PC-3 (cell line): Measurements from ENCODE around the gene RBM20.

Source experiments
- EZH2 ChIP-seq: fragments of 300-600 bp; sonication (generic); IDR thresholded peaks from one replicate; pipeline ENCODE4 v1.6.1; 2017; ENCODE audit warnings: antibody characterized with exemption, mild to moderate bottlenecking, low read length; ENCODE audit not compliant: unreplicated experiment
- TF ChIP-seq, protein P1 (sequence below): fragments of 300-600 bp; sonication (generic); conservative IDR thresholded peaks from 2 replicates; pipeline ENCODE4 v1.5.1; 2017; ENCODE audit warnings: antibody characterized with exemption, low read depth, mild to moderate bottlenecking, low read length

DNA sequence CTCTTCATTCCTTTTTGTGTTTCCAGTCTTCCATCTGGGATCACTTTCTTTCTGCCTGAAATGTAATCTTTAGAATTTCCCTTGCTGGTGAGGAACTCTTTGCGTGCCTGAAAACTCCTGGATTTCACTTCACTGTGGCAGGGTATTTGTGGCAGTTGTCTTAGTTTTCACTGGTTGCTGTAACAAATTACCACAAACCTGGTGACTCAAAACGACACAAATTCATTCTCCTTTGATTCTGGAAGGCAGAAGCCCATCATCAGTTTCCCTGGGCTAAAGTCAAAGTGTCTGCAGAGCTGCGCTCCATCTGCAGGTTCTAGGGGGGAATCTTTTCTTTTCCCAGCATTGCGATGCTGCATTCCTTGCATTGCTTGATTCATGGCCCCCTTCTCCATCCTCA is 109.3 kb downstream of the RBM20 start:
- TF ChIP-seq, protein P1, sequence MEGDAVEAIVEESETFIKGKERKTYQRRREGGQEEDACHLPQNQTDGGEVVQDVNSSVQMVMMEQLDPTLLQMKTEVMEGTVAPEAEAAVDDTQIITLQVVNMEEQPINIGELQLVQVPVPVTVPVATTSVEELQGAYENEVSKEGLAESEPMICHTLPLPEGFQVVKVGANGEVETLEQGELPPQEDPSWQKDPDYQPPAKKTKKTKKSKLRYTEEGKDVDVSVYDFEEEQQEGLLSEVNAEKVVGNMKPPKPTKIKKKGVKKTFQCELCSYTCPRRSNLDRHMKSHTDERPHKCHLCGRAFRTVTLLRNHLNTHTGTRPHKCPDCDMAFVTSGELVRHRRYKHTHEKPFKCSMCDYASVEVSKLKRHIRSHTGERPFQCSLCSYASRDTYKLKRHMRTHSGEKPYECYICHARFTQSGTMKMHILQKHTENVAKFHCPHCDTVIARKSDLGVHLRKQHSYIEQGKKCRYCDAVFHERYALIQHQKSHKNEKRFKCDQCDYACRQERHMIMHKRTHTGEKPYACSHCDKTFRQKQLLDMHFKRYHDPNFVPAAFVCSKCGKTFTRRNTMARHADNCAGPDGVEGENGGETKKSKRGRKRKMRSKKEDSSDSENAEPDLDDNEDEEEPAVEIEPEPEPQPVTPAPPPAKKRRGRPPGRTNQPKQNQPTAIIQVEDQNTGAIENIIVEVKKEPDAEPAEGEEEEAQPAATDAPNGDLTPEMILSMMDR: no peak
- no peak for TF ChIP-seq EZH2
